RWPE2 (cell line): ENCODE measurements around the gene ZMIZ1.

Source experiments
- ATAC-seq: fragments of 200-7000 bp; cut with Tn5 transposase; 3 replicates; pipeline ENCODE4 v1.9.1; 2021; ENCODE audit warnings: low read depth
- DNase-seq: peaks from one replicate; pipeline ENCODE4 v3.0.0-alpha.2; 2020; ENCODE audit warnings: low spot score
- H3K27ac ChIP-seq: fragments of 450-650 bp; 2 replicates; pipeline ENCODE4 v1.5.1; 2017; ENCODE audit warnings: mild to moderate bottlenecking; ENCODE audit not compliant: poor library complexity, severe bottlenecking
- H3K27me3 ChIP-seq: fragments of 250-450 bp; sonication (Bioruptor Pico); 2 replicates; pipeline ENCODE4 v1.5.1; 2021; ENCODE audit warnings: mild to moderate bottlenecking, moderate library complexity; ENCODE audit not compliant: insufficient read depth, poor library complexity, severe bottlenecking
- H3K36me3 ChIP-seq: fragments of 250-450 bp; sonication (Bioruptor Pico); 2 replicates; pipeline ENCODE4 v1.5.1; 2020; ENCODE audit warnings: low read depth, mild to moderate bottlenecking, moderate library complexity
- H3K4me1 ChIP-seq: fragments of 250-450 bp; sonication (Bioruptor Pico); 2 replicates; pipeline ENCODE4 v1.5.1; 2021; ENCODE audit warnings: mild to moderate bottlenecking, moderate library complexity; ENCODE audit not compliant: insufficient read depth, poor library complexity, severe bottlenecking
- H3K4me3 ChIP-seq: fragments of 250-450 bp; sonication (Bioruptor Pico); 2 replicates; pipeline ENCODE4 v1.5.1; 2021; ENCODE audit warnings: mild to moderate bottlenecking, moderate library complexity; ENCODE audit not compliant: severe bottlenecking
- H3K9me3 ChIP-seq: fragments of 250-450 bp; sonication (Bioruptor Pico); 2 replicates; pipeline ENCODE4 v1.5.1; 2021; ENCODE audit warnings: mild to moderate bottlenecking, moderate library complexity; ENCODE audit not compliant: severe bottlenecking
- TF ChIP-seq, protein P1 (sequence below): fragments of 450-650 bp; IDR thresholded peaks from one replicate; pipeline ENCODE4 v1.5.1; 2017; ENCODE audit warnings: mild to moderate bottlenecking, moderate library complexity; ENCODE audit not compliant: poor library complexity, severe bottlenecking

The ZMIZ1 gene

DNA sequence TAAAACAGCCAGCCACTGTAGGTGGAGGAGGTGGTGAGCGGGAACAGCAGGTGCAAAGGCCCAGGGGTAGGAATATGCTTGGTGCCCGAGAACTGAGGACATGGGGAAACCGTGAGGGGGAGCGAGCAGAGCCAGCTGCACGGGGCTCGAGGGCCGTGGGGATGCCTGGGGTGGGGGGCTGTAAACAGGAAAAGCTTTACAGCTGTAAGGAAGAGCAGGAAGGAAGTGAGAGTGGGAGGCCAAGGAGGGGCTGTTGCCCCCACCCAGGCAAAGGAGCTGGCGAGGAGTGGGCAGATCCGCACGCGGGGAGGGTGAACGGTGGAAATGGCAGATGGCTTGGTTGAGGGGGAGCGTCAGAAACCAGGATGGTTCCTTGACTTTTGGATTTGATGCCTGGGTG lies 34.4 kb downstream of the ZMIZ1 start:
- TF ChIP-seq, protein P1, sequence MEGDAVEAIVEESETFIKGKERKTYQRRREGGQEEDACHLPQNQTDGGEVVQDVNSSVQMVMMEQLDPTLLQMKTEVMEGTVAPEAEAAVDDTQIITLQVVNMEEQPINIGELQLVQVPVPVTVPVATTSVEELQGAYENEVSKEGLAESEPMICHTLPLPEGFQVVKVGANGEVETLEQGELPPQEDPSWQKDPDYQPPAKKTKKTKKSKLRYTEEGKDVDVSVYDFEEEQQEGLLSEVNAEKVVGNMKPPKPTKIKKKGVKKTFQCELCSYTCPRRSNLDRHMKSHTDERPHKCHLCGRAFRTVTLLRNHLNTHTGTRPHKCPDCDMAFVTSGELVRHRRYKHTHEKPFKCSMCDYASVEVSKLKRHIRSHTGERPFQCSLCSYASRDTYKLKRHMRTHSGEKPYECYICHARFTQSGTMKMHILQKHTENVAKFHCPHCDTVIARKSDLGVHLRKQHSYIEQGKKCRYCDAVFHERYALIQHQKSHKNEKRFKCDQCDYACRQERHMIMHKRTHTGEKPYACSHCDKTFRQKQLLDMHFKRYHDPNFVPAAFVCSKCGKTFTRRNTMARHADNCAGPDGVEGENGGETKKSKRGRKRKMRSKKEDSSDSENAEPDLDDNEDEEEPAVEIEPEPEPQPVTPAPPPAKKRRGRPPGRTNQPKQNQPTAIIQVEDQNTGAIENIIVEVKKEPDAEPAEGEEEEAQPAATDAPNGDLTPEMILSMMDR, result no peak
- Histone ChIP-seq H3K4me1 (peaks cover 11% of the 10 kb centered on the region), H3K9me3 (no peaks in the 10 kb centered on the region), H3K27ac (no peak overlapping the region), H3K4me3 (no peak overlapping the region), H3K36me3 (no peaks in the 10 kb centered on the region), H3K27me3 (no peaks in the 10 kb centered on the region)
- ATAC-seq (no peak), DNase-seq (no peak)

DNA sequence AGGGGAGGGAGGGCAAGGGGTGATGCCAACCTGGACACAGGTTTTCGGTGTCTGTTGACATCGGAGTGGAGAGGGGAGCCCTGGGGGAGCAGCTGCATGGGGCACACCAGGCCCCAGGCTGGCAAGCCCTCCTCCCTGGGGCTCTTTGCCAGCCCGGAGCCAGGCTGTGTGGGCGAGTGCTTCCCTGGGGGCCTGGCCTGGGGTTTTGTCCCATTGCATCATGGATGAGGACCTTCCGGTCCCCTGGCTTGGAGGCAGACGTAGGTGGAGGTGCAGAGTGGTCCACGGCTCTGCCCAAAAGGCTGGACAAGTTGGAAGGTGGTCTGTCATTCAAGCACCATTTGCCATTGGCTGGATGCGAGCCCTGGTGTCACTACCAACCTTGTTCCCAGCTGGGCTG lies 34.8 kb downstream of the ZMIZ1 start:
- DNase-seq, result no peak
- TF ChIP-seq, protein P1, result no peak
- H3K36me3 ChIP-seq, result no peaks in the 10 kb centered on the region
- H3K27ac ChIP-seq, result no peak overlapping the region
- H3K27me3 ChIP-seq, result no peaks in the 10 kb centered on the region
- H3K4me3 ChIP-seq, result no peak overlapping the region
- peaks cover 11% of the 10 kb centered on the region for H3K4me1 ChIP-seq
- no peak for ATAC-seq
- H3K9me3 ChIP-seq, result no peaks in the 10 kb centered on the region

DNA sequence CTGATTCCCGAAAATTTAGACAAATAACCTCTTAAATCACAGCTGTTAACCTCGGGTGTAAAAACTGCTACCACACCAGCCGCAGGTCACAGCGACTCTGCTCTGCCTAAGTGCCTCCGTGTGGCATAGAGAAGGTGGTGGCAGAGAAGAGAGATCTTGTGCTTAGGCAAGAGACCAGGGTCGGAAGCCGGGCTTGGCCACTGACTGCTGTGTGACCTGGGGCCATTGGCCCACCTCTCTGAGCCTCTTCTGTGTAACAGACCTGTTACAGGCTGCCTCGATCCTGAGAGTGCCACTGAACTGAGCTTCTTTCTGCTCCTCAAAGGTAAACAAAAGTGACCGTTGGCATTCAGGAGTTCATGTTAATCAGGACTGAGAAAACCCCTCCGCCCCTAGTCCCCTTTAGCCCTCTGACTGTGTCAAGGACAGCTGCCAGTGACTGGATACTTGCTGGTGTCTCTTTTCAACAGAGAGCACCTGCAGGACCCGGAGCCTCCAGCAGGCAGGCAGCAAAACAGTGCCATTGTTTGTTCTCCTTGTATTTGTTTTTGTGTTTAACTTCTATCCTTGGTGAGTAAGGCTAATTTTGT lies 36.5 kb downstream of the ZMIZ1 start:
- ATAC-seq, result no peak
- TF ChIP-seq, protein P1, result no peak
- H3K36me3 ChIP-seq, result no peaks in the 10 kb centered on the region
- H3K27me3 ChIP-seq, result no peaks in the 10 kb centered on the region
- no peak for DNase-seq
- H3K9me3 ChIP-seq, result no peaks in the 10 kb centered on the region
- no peak overlapping the region for H3K4me3 ChIP-seq
- H3K4me1 ChIP-seq, result peaks cover 7% of the 10 kb centered on the region
- no peak overlapping the region for H3K27ac ChIP-seq

DNA sequence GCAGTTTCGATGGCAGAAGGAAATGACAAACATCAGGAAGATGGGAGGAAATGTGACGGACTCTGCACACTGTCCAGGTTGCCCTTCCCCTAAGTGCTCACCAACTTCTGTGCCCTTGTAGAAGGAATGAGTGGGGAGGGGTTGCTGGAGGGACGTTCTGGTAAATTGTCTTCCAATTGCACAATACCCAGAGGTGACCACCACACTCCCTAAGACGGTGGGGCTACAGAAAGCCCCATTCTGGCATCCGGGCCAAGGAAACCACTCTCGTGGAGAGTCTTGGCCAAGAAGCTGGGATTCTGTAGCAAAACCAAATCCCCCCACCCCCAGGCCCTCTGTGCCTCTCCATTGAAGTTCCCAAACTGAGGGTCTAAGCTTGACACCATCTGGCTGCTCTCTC lies 37.1 kb downstream of the ZMIZ1 start:
- TF ChIP-seq, protein P1, result no peak
- Histone ChIP-seq H3K4me3 (no peak overlapping the region), H3K9me3 (no peaks in the 10 kb centered on the region), H3K4me1 (peaks cover 7% of the 10 kb centered on the region), H3K27ac (no peak overlapping the region), H3K27me3 (no peaks in the 10 kb centered on the region), H3K36me3 (peaks cover under 1% of the 10 kb centered on the region; the same call in 1 of the 2 replicates)
- DNase-seq, result no peak
- ATAC-seq, result no peak

DNA sequence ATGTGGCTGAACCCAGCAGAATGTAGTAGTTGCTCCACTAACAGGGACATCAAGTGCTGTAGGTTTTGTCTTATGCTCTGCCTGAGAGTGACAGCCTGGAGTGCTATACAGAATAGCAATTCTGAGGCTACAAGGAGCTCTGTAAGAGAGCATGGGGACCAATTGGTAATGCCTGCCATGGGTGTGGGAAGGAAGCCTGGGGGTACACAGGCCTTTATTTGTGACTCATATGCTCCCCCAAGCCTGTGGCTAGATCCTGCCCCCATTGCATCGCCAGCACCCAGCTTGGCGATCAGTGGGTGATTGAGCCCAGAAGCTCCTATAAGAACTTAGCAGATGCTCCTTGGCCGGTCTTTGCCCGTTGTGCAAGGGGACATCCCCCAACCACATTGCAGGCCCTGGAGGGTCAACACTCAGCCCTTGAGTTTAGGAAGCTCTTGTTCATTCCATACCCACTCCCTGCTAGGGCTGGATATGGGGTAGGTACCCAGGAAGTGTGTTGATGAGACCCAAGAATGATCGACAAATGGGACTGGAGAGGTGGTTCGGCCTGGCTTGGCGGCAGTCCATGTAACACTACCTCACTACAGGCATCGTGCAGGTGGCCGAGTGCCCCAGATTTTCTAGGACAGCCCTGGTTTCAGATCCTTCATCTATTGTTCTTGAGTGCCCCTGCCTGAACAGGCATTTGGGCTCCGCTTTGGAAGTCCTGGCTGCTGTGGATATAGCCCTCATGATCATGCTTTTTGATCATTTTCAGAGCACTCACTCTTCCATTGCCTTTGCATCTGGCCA lies 37.7 kb downstream of the ZMIZ1 start:
- ATAC-seq (no peak), DNase-seq (no peak)
- H3K4me1 ChIP-seq, result peaks cover 12% of the 10 kb centered on the region
- TF ChIP-seq, protein P1, result no peak
- H3K36me3 ChIP-seq, result peaks cover 4% of the 10 kb centered on the region; the same call in 1 of the 2 replicates
- no peaks in the 10 kb centered on the region for H3K27me3 ChIP-seq
- no peak overlapping the region for H3K4me3 ChIP-seq
- H3K27ac ChIP-seq, result no peak overlapping the region
- no peaks in the 10 kb centered on the region for H3K9me3 ChIP-seq
